HG02623 (cell line): ENCODE data around the gene MCM9.

ENCODE experiments used
- ATAC-seq: cut with Tn5 transposase; IDR thresholded peaks from one replicate; pipeline ENCODE4 v1.9.1; 2021; ENCODE audit warnings: moderate library complexity; ENCODE audit not compliant: unreplicated experiment

MCM9 gene

DNA sequence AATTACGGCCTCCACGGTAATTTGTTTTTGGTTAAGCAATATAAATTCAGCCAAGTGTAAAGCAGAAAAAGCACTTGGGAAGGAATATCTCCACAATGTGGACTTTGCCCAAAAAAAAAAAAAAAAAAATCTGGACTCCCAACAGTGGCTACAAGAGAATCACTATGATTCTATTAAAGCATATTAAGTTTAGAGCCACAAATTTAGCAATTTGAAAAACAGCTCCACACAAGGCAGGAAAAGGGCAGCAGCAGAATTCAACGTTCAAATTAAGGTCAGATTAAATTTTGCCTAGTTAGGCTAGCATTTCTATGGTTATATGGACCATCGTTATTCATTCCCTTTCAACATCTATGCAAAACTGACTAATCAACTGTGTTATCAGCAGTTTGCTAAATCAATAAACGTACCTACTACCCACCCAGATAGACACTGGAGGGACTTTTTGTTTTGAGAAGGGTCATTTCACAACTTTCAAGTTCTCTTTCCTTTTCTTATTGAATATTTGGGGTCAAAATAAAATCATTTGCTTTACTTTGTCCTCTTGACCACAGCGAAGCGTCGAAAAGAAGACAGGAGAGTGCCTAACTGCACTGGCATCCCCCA is 1.0 kb downstream of the MCM9 start:
- ATAC-seq: peak; percentile 0

DNA sequence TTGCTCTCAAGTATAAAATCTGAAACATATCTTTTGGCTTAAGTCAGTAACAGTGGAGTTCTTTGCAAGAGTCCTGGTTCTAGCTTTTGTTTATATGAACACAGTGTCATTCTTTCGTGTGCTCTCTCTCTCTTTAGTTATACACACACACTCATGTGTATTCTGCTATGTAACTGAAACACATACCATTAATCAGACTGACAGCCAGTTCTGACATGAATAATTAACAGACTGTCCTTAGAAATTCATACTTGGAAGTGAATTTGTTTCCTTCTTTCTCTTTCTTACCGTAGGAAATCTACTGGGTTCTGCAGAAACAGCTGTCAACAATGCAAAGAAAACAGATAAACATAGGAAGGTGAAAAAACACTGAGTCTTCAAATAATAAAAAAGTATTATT is 2.5 kb downstream of the MCM9 start:
- no peak for ATAC-seq

- ATAC-seq: no peak
Observed at GRCh38 chr6:118931436-118931835, 3.5 kb downstream of the MCM9 start.

DNA sequence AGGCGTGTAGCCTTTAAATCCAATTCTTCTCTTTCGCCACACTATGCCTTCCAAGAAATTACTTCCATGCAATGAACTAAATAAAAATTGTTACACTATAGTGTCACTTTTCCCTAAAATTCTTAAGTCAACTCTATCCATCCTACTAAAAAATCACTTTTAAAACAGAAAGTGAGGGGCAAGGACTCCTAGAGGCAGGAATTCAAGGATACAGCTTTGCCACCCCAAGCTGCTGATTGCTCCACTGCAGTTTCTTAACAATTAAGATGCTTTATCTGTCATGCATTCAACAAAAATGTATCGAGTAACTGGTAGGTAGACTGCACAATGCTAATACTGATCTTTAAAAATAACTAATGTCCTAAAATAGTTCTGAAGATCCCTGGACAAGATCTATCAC is 4.3 kb downstream of the MCM9 start:
- no peak for ATAC-seq

GRCh38 chr6:118923035-118923434 is 11.9 kb downstream of the MCM9 start:
- ATAC-seq: no peak

DNA sequence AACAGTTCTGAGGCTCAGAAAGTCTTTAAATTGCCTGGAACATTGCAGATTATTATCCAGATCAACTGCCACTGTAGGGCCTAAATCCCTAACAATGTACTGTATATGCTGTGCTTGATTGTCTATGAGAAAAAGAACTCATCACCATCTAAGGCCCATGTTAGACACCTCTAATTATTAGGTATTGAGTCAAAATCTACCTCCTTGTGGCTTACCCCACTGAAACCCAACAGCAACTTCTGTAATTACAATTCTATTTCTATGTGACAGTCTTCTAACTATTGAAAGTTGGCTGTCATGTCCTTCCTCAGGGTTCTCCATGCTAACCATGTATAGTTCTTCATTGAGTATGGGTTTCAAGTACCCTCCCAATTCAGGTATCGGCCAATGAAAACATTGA is 13.9 kb downstream of the MCM9 start:
- no peak for ATAC-seq

DNA sequence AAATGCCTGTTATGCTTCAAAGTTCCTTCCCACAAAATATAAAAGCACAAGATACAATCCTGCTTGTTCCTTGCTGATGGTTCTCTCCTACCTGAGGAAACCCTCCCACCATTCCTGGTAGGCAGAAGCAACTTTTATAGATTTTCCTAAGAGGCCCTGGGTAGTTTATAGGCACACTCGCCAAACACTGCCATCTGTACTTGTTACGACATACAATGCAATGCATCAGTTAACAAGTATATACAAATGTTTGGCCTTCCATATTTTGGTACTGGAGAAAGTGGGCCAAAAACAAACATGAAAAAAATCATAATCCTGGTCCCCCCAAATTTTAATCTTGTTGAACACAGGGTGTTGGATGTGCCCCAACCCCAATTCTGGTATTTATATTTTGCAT is 16.6 kb downstream of the MCM9 start:
- no peak for ATAC-seq

DNA sequence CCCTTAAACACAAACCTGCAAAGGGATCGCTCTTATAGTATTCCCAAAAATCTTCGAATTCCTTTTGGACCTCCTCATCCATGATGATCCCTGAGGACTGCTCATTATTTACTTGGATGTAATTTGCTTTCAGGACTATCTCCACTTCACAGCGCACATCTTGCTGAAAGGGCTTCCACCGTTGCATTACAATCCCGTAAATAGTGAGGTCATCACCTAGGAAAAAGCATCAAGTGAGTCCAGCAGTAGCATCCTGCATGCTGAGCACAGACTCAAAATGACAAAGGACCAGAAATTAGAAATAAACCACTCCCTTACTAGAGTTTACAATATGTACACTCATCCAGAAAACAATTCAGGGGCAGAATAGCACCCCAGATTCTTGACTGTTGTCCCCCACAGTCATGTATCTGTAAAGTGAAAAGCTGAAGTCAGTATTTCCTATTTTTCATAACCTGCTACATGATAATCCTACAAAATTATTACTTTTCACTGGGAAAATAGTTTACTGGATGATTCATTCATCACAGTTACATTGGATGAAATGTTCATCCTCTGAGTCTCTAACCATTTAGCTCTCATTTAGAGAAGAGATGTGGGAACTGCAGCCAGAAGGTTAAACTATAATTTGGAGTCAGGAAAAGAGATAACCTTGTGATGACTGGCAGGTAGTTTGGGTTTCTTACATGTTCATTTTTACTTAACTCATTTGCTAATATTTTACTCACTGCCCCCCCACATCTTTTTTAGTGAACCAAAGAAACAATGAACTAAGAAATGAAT is 17.2 kb downstream of the MCM9 start:
- ATAC-seq: no peak

- no peak for ATAC-seq
Observed at GRCh38 chr6:118914598-118914997, 20.4 kb downstream of the MCM9 start.

DNA sequence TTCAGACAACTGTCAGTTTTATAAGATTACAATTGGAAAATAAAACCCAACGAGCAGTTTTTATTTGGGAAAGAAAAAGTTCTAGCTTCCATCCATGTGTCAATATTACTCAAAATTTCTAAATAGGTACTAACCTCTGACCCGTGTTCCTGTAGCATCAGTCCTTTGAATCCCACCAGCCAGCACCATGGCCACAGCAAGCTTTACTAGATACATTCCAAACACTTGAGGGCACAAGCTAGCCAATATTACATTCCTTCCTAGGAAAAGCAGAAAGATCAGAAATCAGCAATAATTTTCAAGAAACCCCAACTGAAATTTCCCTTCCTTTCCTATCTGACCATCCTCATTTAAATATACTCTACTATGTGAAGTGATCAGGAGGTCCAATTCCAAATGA is 21.8 kb downstream of the MCM9 start:
- ATAC-seq: no peak

DNA sequence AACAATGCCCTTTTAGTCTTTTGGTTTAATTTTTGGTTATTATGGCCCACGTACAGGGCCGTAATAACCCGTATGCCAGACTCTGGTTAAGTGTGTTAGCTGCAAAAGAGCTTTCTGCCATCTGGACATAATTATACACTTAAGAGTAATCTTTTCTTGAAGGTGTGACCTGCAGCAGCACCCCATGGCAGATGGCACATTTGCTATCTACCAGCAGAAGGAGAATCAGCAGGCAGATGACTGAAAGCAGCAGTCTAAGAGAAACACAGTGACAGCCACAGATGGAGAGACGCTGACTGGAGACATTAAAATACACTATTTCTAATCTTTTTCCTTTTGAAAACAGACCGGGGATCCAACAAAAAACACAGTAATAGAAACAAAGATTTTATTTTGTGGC is 22.3 kb downstream of the MCM9 start:
- no peak for ATAC-seq

GRCh38 chr6:118908441-118908840 is 26.5 kb downstream of the MCM9 start:
- no peak for ATAC-seq

GRCh38 chr6:118905851-118906250 is 29.1 kb downstream of the MCM9 start:
- no peak for ATAC-seq

DNA sequence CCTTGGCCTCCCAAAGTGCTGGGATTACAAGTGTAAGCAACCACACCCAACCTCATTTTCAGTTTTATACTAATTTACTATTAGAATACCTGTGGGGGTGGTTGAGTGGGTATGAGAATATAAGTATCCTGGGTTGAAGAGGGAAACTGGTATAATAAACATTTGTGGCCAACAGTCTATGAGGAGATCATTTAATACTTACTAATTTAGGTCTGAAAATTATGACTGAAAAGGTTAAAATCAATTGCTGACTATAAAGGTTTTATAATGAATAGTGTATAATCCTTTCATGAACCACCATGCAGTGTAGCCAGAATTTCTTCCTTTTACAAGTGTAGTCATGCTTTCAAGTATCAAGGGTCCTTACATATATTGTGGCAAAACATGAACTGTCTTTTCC is 29.9 kb downstream of the MCM9 start:
- ATAC-seq: no peak

DNA sequence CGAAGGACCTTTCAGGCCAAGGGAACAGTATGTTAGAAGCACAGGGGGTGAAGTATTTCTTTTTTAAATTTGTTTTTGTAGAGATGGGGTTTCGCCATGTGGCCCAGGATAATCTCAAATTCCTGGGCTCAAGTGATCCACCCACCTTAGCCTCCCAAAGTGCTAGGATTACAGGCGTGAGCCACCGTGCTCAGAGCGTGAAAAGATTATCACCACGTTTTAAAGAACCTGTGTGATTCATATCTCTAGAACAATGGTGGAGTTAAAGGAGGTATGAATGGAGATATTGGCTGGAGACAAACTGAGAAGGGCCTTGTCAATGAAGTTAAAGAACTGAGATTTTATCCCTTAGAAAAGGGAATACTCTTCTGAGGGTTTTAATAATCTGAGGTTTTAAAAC is 31.3 kb downstream of the MCM9 start:
- no peak for ATAC-seq

DNA sequence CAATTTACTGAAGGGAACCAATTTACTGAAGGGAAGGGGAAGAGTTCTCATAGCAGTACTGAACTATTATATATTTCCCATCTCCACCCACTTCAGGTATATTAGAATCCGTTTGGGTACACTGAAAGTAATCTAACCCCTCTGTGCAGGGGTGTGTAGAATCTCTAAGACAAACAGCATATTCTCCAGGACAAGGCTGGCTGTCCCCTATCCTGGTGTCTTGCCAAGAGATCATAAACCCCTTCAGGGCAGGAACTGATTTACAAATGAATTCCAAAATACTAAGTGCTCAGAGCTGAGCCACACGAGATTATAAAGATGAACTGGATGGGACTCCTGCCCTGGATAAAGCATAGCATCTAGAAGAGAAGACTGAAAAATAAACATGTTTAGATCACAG is 31.8 kb downstream of the MCM9 start:
- no peak for ATAC-seq

DNA sequence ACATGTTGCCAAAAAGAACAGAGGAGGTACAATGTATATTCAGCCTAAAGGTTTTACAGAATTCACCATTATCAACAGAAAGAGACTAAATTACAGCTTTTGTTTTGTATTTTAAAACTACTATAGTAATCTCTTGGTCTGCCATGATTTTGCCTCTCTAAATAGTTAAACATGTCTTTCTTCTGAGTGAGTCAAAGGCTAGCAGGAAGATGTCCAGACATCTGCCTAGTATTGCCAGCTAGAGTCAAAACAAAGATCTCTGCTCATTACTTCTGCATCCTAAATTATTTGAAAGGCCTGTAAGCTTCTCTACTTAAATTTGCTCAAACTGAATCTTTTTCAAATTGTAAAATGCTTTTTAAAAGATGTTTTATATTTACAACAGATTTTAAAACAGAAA is 32.2 kb downstream of the MCM9 start:
- no peak for ATAC-seq

- no peak for ATAC-seq
Observed at GRCh38 chr6:118899948-118900347, 35.0 kb downstream of the MCM9 start.

- ATAC-seq: no peak
Observed at GRCh38 chr6:118897386-118897785, 37.6 kb downstream of the MCM9 start.

GRCh38 chr6:118896339-118897136 is 38.4 kb downstream of the MCM9 start:
- no peak for ATAC-seq

DNA sequence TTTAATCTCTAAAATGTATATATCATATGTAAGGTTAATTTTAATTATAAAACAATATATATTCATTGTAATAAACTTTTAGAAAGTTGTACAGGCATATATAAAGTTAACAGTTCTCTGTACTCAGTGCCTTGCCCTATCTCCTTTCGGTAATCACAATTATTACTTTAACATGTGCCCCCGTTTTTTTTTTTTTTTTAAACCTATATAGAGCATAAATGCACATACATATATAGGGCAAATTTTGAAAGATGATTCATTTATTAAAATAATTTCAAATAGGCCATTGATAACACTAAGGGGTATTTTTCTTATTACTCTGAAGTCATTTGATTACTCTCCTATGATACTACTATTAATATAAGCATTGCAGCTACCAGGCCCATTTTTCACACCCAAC is 39.1 kb downstream of the MCM9 start:
- ATAC-seq: no peak

DNA sequence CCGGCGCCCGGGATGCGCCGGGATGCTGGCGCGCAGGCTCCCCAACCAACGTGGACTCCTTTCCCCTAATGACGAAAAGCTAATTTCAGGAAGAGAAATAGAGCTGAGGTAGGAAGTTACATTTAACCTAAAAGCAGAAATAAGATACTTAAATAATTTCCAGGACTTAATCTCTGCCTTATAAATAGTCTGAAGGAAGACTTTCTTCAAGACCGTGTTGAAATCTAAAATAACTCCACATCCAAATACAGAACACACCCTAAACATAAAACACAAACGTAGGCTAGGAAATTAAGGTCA is 39.7 kb downstream of the MCM9 start:
- no peak for ATAC-seq
